GM23338 (cell line): ENCODE measurements around the gene NUP205. TPM values are rescaled to one million over a fixed set of nuclear protein-coding genes. Genes with fewer than 3 reads are reported as not detected.

Experiments
- CREB1 ChIP-seq: fragments of 250-450 bp; sonication (Bioruptor Pico); IDR thresholded peaks from 2 replicates; pipeline ENCODE4 v1.5.0; 2020; ENCODE audit warnings: low read depth, mild to moderate bottlenecking, moderate library complexity
- ETS1 ChIP-seq: IDR thresholded peaks from 2 replicates; pipeline ENCODE4 v1.6.1; 2016; ENCODE audit warnings: antibody characterized with exemption
- EZH2 ChIP-seq: fragments of 200-600 bp; sonication (generic); IDR thresholded peaks from one replicate; pipeline ENCODE4 v1.8.0; 2017; ENCODE audit warnings: antibody characterized with exemption, mild to moderate bottlenecking, low read depth; ENCODE audit not compliant: unreplicated experiment
- EZH2phosphoT487 ChIP-seq: fragments of 200-600 bp; sonication (generic); IDR thresholded peaks from one replicate; pipeline ENCODE4 v1.8.1; 2018; ENCODE audit warnings: antibody characterized with exemption; ENCODE audit not compliant: unreplicated experiment
- JUNB ChIP-seq: IDR thresholded peaks from one replicate; pipeline ENCODE4 v1.6.1; 2016; ENCODE audit warnings: antibody characterized with exemption; ENCODE audit not compliant: unreplicated experiment
- REST ChIP-seq: IDR thresholded peaks from one replicate; pipeline ENCODE4 v1.6.1; 2018; ENCODE audit warnings: antibody characterized with exemption; ENCODE audit not compliant: unreplicated experiment
- STAT1 ChIP-seq: IDR thresholded peaks from one replicate; pipeline ENCODE4 v1.6.1; 2016; ENCODE audit warnings: antibody characterized with exemption; ENCODE audit not compliant: unreplicated experiment
- ZNF114 ChIP-seq: fragments of 250-450 bp; sonication (Bioruptor Pico); IDR thresholded peaks from 2 replicates; pipeline ENCODE4 v1.5.0; 2020; ENCODE audit warnings: mild to moderate bottlenecking, moderate library complexity
- ZNF331 ChIP-seq: fragments of 250-450 bp; sonication (Bioruptor Pico); IDR thresholded peaks from 2 replicates; pipeline ENCODE4 v1.5.0; 2020; ENCODE audit warnings: low read depth, mild to moderate bottlenecking, moderate library complexity
- ZNF462 ChIP-seq: fragments of 250-450 bp; sonication (Bioruptor Pico); IDR thresholded peaks from 2 replicates; pipeline ENCODE4 v1.5.0; 2020; ENCODE audit warnings: mild to moderate bottlenecking, moderate library complexity
- polyA plus RNA-seq: library from polyadenylated mRNA; unstranded; fragments of >200 nt; fragmentation: Nextera tagmentation; extraction: Ambion mirVana; gene quantifications from 2 replicates; pipeline ENCODE4 v1.2.1, GENCODE V29; 2016
- total RNA-seq: library from RNA; depleted of rRNA; stranded (reverse); fragments of >200 nt; shearing (Covaris generic); gene quantifications from 2 replicates; pipeline ENCODE4 v1.2.3, GENCODE V29; 2014

Gene NUP205
- total and polyA plus RNA-seq, 2 experiments from 2014 or later = 150 to 212 TPM

GRCh38 chr7:135644154-135644553 lies 86.4 kb downstream of the NUP205 start (continued):
- TF ChIP-seq ZNF462 (CRISPR knock-in tag) (no peak), STAT1 (no peak), REST (no peak), EZH2phosphoT487 (no peak), ETS1 (no peak), JUNB (no peak), CREB1 (CRISPR knock-in tag) (no peak), ZNF114 (CRISPR knock-in tag) (no peak), EZH2 (no peak), ZNF331 (no peak)
